Measurements from ENCODE around the gene ZNF521. TPM values are rescaled to one million over a fixed set of nuclear protein-coding genes. Genes with fewer than 3 reads are reported as not detected.

Gene ZNF521
- total RNA-seq, 1 donor from 2014 or later: not detected

DNA sequence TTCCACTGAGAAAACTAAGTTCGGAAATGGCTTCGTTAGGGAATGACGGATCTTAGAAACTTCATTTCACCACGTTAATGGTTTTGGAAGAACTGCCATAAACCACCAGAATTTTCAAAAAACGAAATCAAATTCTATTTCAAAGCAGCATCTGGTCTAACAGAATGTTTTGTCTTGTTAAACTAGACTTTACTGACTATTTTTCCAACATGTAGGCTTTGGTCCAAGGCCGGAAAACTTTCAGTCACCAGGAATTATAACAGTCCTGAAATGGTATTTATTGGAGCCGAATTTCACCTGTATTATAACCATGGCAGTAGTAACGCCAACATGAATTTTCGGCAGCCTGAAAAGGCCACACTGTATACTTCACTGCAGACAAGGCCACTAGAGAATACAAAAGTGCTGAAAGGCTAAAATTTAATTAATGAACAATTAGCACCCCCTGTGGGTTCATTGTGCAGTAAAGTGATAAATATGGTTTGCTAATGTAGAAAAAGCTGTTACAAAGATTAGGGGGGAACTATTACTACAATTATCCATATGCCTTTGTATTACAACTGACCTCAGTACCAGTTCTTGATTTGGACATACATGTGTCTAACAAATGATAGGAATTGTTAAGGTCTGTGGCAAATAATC, 116.4 kb downstream of the ZNF521 start:
- Mint-ChIP-seq H3K36me3 (ENCODE audit: low read depth) (no peaks in the 10 kb centered on the region), H3K4me1 (ENCODE audit: low read depth) (no peaks in the 10 kb centered on the region), H3K4me3 (ENCODE audit: low read depth) (no peak overlapping the region), H3K27me3 (ENCODE audit: low read depth) (peaks cover 1% of the 10 kb centered on the region), H3K27ac (no peak overlapping the region), H3K9me3 (no peaks in the 10 kb centered on the region)
- DNase-seq (ENCODE audit: low spot score): no peak
- intact Hi-C loops (cut with micrococcal nuclease): no loop called here

DNA sequence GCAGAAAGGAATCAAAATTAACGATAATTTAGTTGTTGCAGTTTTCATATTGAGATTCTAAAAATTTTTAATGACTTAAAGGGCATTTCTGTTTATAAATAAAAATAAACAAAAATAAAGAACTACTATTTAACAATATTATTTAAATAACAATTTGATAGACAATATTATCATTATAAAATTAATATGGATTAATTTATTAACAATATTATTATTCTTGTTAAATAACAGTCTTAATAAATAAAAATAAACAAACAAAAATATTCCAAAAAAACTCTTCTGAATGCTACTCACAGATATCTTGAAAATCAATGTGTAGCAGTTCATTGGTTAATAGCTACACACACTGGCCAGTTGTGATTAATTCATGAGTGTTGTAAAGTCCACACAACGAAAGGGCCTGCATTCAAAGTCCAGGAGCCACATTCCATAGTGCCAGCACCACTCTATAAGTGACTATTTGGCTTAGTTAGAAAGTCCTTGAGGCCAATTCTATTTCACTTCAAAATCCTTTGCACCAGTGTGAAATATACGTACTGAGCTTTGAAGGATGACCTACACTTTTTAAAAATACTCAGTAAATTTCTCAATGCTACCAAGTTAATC, 117.1 kb downstream of the ZNF521 start:
- Mint-ChIP-seq H3K4me3 (ENCODE audit: low read depth) (no peak overlapping the region), H3K27me3 (ENCODE audit: low read depth) (peaks cover 1% of the 10 kb centered on the region), H3K4me1 (ENCODE audit: low read depth) (no peaks in the 10 kb centered on the region), H3K9me3 (no peaks in the 10 kb centered on the region), H3K36me3 (ENCODE audit: low read depth) (no peaks in the 10 kb centered on the region), H3K27ac (no peak overlapping the region)
- no peak for DNase-seq (ENCODE audit: low spot score)
- intact Hi-C loops (cut with micrococcal nuclease): loop anchor here (5.0 kb wide), 1 partner anchor 117 kb away; the partner anchor contains the start of gene ZNF521

DNA sequence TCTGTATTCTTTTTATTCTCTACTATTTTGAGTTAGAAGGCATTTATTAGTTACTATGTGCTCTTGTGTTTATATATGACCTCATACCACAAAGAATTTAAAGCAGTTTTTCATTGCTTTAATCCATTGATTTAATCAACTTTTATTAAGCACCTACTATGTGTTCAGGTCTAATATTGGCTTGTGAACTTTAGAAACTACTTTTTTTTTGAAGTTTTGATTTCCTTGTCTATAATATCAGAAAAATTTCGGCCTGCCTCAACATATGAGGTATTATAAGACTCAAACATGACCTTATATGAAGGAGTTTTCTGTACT, 117.7 kb downstream of the ZNF521 start:
- no peaks in the 10 kb centered on the region for H3K36me3 Mint-ChIP-seq (ENCODE audit: low read depth)
- peaks cover 1% of the 10 kb centered on the region for H3K27me3 Mint-ChIP-seq (ENCODE audit: low read depth)
- H3K9me3 Mint-ChIP-seq: no peaks in the 10 kb centered on the region
- no peak overlapping the region for H3K27ac Mint-ChIP-seq
- DNase-seq (ENCODE audit: low spot score): no peak
- intact Hi-C loops (cut with micrococcal nuclease): loop anchor here (5.0 kb wide), 1 partner anchor 118 kb away; the partner anchor contains the start of gene ZNF521
- no peak overlapping the region for H3K4me3 Mint-ChIP-seq (ENCODE audit: low read depth)
- no peaks in the 10 kb centered on the region for H3K4me1 Mint-ChIP-seq (ENCODE audit: low read depth)

- Mint-ChIP-seq H3K4me1 (ENCODE audit: low read depth) (no peaks in the 10 kb centered on the region), H3K36me3 (ENCODE audit: low read depth) (no peaks in the 10 kb centered on the region), H3K4me3 (ENCODE audit: low read depth) (no peak overlapping the region), H3K27ac (no peak overlapping the region), H3K9me3 (no peaks in the 10 kb centered on the region), H3K27me3 (ENCODE audit: low read depth) (peaks cover 1% of the 10 kb centered on the region)
- no peak for DNase-seq (ENCODE audit: low spot score)
- intact Hi-C loops (cut with micrococcal nuclease): loop anchor here (5.0 kb wide), 1 partner anchor 119 kb away; the partner anchor contains the start of gene ZNF521
Measured at GRCh38 chr18:25233528-25234321, 118.2 kb downstream of the ZNF521 start.

- no peaks in the 10 kb centered on the region for H3K9me3 Mint-ChIP-seq
- H3K36me3 Mint-ChIP-seq (ENCODE audit: low read depth): no peaks in the 10 kb centered on the region
- no peak overlapping the region for H3K4me3 Mint-ChIP-seq (ENCODE audit: low read depth)
- intact Hi-C loops (cut with micrococcal nuclease): loop anchor here (5.0 kb wide), 1 partner anchor 121 kb away; the partner anchor contains the start of gene ZNF521
- no peak for DNase-seq (ENCODE audit: low spot score)
- H3K27me3 Mint-ChIP-seq (ENCODE audit: low read depth): peaks cover 1% of the 10 kb centered on the region
- H3K4me1 Mint-ChIP-seq (ENCODE audit: low read depth): no peaks in the 10 kb centered on the region
- no peak overlapping the region for H3K27ac Mint-ChIP-seq
Measured at GRCh38 chr18:25231327-25231691, 120.7 kb downstream of the ZNF521 start.

DNA sequence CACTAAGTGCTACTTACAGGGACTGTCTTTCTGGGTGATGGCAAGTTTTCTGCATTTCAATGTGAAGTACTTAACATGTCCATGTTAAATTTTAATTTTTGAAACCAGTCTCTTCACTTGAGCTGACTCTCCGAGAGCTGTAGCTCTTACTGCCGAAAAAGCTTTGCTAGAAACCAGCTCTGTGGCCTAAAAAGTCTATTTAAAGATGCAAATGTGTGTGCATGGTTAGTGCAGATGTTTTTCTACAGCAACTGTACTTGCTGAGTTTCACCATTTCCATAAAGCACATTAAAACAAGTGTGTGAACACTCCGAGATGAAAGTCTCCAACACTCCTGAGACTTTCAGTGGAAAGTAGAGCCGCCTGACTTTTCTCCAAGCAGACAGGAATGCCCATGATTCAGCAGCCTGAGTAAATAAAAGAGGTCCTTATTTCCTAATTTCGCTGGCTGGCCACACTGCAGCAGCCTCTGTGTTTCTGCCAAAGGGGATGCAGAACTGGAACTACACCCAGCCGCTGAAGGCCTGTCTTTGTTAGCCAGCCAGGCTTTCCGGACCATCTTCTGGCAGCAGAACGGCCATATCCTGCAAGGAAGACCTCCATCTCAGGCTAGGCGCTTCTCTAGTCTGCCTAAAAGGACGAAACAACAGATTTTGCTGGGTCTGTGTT, 121.2 kb downstream of the ZNF521 start:
- Mint-ChIP-seq H3K4me3 (ENCODE audit: low read depth) (no peak overlapping the region), H3K4me1 (ENCODE audit: low read depth) (no peaks in the 10 kb centered on the region), H3K36me3 (ENCODE audit: low read depth) (no peaks in the 10 kb centered on the region), H3K27ac (no peak overlapping the region), H3K27me3 (ENCODE audit: low read depth) (peaks cover 1% of the 10 kb centered on the region), H3K9me3 (no peaks in the 10 kb centered on the region)
- DNase-seq (ENCODE audit: low spot score): no peak
- intact Hi-C loops (cut with micrococcal nuclease): loop anchor here (5.0 kb wide), 1 partner anchor 122 kb away; the partner anchor contains the start of gene ZNF521

DNA sequence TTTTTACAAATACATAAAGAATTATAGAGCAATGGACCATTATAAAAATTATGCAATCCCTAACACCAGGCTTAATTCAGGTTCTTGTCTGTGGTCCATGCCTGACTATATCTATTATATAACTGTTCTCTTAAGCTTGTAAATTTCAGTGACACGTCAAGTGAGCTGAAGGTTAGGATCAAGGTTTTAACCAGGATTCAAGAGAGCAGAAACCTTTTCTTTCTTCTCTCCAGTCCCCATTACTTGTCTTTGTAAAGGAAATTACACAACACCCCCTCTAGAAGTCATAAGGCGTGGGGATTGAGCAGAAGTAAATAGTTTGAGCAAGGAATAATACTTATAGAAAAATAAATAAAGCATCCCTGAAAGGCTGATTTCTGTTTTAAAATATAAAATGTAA, 122.0 kb downstream of the ZNF521 start:
- no peaks in the 10 kb centered on the region for H3K4me1 Mint-ChIP-seq (ENCODE audit: low read depth)
- peaks cover 1% of the 10 kb centered on the region for H3K27me3 Mint-ChIP-seq (ENCODE audit: low read depth)
- intact Hi-C loops (cut with micrococcal nuclease): loop anchor here (5.0 kb wide), 1 partner anchor 122 kb away; the partner anchor contains the start of gene ZNF521
- no peaks in the 10 kb centered on the region for H3K36me3 Mint-ChIP-seq (ENCODE audit: low read depth)
- no peak overlapping the region for H3K4me3 Mint-ChIP-seq (ENCODE audit: low read depth)
- DNase-seq (ENCODE audit: low spot score): no peak
- H3K9me3 Mint-ChIP-seq: no peaks in the 10 kb centered on the region
- H3K27ac Mint-ChIP-seq: no peak overlapping the region

DNA sequence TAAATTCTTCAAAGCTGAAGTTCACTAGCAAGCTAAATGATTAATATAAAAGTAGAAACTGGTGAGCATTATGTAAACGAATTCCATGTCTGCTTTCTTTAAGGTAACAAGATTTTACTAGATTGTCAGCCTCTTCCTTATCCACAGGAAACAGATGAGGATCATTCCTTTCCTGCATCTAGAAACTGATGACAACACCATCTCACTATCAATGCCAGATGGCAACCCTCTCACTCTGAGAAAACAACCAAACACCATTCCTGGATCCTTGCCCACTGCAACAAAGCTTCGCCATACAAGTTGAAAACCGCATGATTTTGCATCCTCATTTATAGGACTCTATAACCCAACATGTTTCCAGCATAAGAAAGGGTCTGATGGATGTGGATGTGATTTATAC, 122.9 kb downstream of the ZNF521 start:
- H3K4me1 Mint-ChIP-seq (ENCODE audit: low read depth): no peaks in the 10 kb centered on the region
- intact Hi-C loops (cut with micrococcal nuclease): no loop called here
- no peaks in the 10 kb centered on the region for H3K9me3 Mint-ChIP-seq
- DNase-seq (ENCODE audit: low spot score): no peak
- peaks cover 1% of the 10 kb centered on the region for H3K27me3 Mint-ChIP-seq (ENCODE audit: low read depth)
- no peak overlapping the region for H3K27ac Mint-ChIP-seq
- no peak overlapping the region for H3K4me3 Mint-ChIP-seq (ENCODE audit: low read depth)
- no peaks in the 10 kb centered on the region for H3K36me3 Mint-ChIP-seq (ENCODE audit: low read depth)

- Mint-ChIP-seq H3K4me1 (ENCODE audit: low read depth) (no peaks in the 10 kb centered on the region), H3K36me3 (ENCODE audit: low read depth) (no peaks in the 10 kb centered on the region), H3K27ac (no peak overlapping the region), H3K9me3 (no peaks in the 10 kb centered on the region), H3K4me3 (ENCODE audit: low read depth) (no peak overlapping the region), H3K27me3 (ENCODE audit: low read depth) (no peaks in the 10 kb centered on the region)
- DNase-seq (ENCODE audit: low spot score): no peak
- intact Hi-C loops (cut with micrococcal nuclease): no loop called here
Measured at GRCh38 chr18:25228410-25228809, 123.6 kb downstream of the ZNF521 start.

DNA sequence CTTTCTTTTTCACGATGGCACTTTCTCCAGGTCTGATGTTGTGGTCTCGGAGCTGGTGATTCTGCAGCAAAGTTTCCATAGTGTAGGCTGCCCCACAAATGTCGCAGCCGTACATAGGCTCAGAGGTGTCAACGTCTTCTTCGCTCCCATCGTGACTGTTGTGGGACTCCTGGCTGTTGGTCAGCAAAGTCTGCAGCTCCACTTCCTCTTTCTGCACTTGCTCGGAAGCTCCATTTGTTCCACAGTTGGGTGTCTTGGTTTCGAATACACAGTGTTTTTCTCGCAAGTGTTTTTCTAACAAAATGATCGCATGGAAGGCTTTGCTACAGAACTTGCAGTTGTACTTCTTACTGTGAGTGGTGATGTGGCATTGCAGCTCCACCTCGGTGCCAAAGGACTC, 126.8 kb downstream of the ZNF521 start:
- Mint-ChIP-seq H3K9me3 (no peaks in the 10 kb centered on the region), H3K36me3 (ENCODE audit: low read depth) (no peaks in the 10 kb centered on the region), H3K27me3 (ENCODE audit: low read depth) (no peaks in the 10 kb centered on the region), H3K4me3 (ENCODE audit: low read depth) (no peak overlapping the region), H3K4me1 (ENCODE audit: low read depth) (no peaks in the 10 kb centered on the region), H3K27ac (no peak overlapping the region)
- no peak for DNase-seq (ENCODE audit: low spot score)
- intact Hi-C loops (cut with micrococcal nuclease): no loop called here

DNA sequence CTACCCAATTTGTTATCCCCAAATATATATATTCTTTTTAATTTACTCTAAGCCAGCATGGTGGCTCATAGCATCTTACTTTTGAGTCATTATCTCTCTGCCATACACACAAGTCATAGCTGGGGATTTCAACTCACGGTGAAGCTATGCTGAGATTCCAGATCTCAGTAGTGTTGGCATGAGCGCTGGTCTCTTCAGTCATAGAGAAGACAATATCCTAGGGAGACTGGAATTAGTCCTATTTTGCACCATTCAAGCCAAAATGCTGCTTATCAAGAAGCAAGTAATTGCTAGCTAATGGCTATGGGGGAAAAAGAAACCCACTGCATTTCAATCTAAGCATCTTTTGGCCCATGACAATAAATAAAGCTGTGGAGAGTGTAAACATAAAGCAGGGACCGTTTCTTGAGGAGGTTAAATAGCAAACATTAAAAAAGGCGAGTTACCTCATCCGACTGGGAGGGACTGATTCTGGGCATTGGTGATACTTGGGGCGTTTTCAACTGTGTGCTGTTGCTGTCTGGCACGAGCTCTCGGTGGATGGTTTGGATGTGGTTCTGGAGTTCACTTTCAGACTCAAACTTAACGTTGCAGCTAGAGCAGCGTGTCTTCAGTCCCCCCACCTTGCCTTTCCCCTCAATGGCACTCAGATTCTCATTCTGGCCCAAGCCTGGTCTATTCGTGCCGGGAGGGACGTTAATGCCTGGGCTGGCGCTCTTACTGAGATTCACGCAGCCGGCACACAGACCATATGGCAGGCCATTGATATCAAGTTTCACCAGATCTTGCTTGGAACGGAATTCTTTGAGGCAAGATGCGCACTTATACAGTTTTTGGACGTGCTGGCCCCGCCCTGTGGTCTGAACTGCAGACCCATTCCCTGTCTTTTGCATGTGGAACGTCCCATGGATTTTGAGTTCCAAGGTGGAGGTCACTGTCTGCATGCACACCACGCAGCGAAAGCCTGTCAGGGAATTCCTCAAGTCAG, 127.8 kb downstream of the ZNF521 start:
- H3K36me3 Mint-ChIP-seq (ENCODE audit: low read depth): no peaks in the 10 kb centered on the region
- no peaks in the 10 kb centered on the region for H3K4me1 Mint-ChIP-seq (ENCODE audit: low read depth)
- no peak overlapping the region for H3K4me3 Mint-ChIP-seq (ENCODE audit: low read depth)
- no peaks in the 10 kb centered on the region for H3K9me3 Mint-ChIP-seq
- no peaks in the 10 kb centered on the region for H3K27me3 Mint-ChIP-seq (ENCODE audit: low read depth)
- no peak overlapping the region for H3K27ac Mint-ChIP-seq
- no peak for DNase-seq (ENCODE audit: low spot score)
- intact Hi-C loops (cut with micrococcal nuclease): no loop called here

DNA sequence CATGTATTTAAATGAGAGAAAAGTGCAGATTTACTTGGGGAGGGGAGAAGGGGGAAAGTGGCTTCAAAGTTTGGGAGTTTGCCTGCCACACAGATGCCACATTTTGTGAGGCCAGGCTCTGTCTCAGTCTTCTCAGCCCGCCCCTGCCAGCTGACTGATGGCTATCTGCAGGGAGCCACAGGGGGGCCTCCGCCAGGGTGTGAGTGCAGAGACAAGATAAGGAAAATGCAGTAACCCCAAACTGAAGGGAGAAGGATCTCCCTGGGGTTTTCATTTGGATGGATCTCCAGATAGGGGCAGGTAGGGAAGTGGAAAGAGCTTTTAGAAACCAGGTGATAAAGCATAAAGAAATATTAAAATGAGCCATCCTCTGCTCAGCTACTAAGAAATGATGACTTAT, 128.8 kb downstream of the ZNF521 start:
- no peak for DNase-seq (ENCODE audit: low spot score)
- Mint-ChIP-seq H3K27me3 (ENCODE audit: low read depth) (no peaks in the 10 kb centered on the region), H3K27ac (no peak overlapping the region), H3K9me3 (no peaks in the 10 kb centered on the region), H3K4me3 (ENCODE audit: low read depth) (no peak overlapping the region), H3K4me1 (ENCODE audit: low read depth) (no peaks in the 10 kb centered on the region), H3K36me3 (ENCODE audit: low read depth) (no peaks in the 10 kb centered on the region)
- intact Hi-C loops (cut with micrococcal nuclease): no loop called here

All from activated T-helper 2 cell treated with anti-CD3 and anti-CD28 coated beads, Interferon-gamma antibody, Interleukin-2, Interleukin-4, amounts not matched to agents 10 μg/mL and 5 μg/mL and 100 μg/mL, durations not matched to agents 14 hours and 24 hours and 36 hours (primary cell).